ENCODE results near the gene LAMB4. TPM values are rescaled to one million over a fixed set of nuclear protein-coding genes. Genes with fewer than 3 reads are reported as not detected.
A peak's percentile ranks its signal among the peaks of the same experiment; 100 is the strongest.

LAMB4 gene
- total and polyA plus RNA-seq, 2 donors (not counting 1 experiment from before 2014, with no cell fraction given): not detected

DNA sequence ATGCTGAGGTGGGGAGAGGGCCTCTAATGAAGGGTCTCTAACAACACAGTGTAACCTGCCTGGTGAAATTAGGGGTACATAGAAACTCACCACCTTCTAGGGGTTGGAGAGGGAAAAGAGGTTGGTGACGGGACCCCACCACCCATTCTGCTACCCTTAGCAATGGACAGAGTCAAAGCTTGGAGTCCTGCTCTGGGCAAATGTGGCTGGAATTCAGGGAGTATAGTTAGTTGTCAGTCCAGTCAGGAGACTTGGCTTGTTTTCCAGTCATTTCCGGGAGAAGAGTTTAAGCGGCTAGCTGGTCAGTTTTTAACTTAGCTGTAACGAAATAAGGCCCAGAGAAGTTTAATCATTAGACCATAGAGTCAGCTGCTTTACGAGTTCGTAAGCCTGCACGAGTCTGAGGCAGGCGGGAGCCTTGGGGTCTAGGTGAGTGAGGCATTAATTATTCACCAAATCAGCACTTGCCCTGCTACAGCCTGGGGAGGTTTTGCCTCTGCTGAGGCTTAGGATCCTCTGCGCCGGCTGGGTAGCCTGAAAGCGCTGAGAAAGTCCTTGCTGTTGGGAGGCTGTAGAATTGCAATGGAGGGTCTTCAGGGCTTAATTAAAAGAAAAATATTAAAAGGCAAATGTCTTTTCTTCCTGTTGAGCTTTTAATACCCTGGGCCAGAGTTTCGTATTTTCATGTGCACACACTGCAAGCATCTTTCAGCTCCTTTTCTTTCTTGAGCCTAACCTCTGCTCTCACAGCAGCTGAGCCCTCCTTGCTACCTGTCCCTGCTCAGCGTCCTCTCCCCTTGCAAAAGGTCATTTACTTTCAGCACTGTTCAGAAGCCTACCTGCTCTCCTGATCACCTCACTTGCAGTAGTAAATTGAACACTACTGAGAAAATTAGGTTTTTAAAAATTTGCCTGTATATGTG is 125.7 kb downstream of the LAMB4 start:
- Histone ChIP-seq H3K27me3 (replicated peaks in 1 of 4; ENCODE audit: control extremely low read depth in 1 of 4, control insufficient read depth in 3 of 4, insufficient read depth in 4 of 4, low read length in 3 of 4) (peaks cover 0 to 57% (median 21%) of the 10 kb centered on the region in 4 experiments), H3K27ac (ENCODE audit: low read length in 2 of 2) (no peak overlapping the region), H4K20me1 (ENCODE audit: control insufficient read depth, insufficient read depth, low read length, poor library complexity, severe bottlenecking) (no peaks in the 10 kb centered on the region), H3K4me3 (ENCODE audit: control extremely low read depth in 1 of 5, extremely low read depth in 1 of 5, insufficient read depth in 1 of 5, low read depth in 2 of 5, low read length in 4 of 5) (no peak overlapping the region), H3K36me3 (replicated peaks in 1 of 2; ENCODE audit: control extremely low read depth in 1 of 2, control insufficient read depth in 1 of 2, extremely low read depth in 1 of 2, insufficient read depth in 2 of 2, low read length in 1 of 2) (no peaks in the 10 kb centered on the region), H3K9me3 (ENCODE audit: control extremely low read depth in 1 of 3, control insufficient read depth in 2 of 3, insufficient read depth in 1 of 3, low read length in 2 of 3) (peaks cover 0 to 6% (median 0%) of the 10 kb centered on the region in 3 donors), H3K4me2 (replicated peaks; ENCODE audit: low read depth, low read length, poor library complexity, severe bottlenecking) (peak overlapping the region; percentile 8), H3K79me2 (ENCODE audit: control insufficient read depth, insufficient read depth, low read length) (no peaks in the 10 kb centered on the region), H3K9ac (ENCODE audit: low read length) (no peak overlapping the region), H2AFZ (ENCODE audit: insufficient read depth, low read depth, low read length, poor library complexity, severe bottlenecking) (no peak overlapping the region), H3K4me1 (ENCODE audit: control insufficient read depth in 2 of 2, insufficient read depth in 2 of 2, low read length in 2 of 2) (peaks cover 21 to 30% of the 10 kb centered on the region in 2 donors)
- Mint-ChIP-seq H3K4me3 (peak overlapping the region; percentile 65), H3K4me1 (peaks cover 21% of the 10 kb centered on the region), H3K27ac (no peak overlapping the region), H3K9me3 (ENCODE audit: insufficient read depth) (no peaks in the 10 kb centered on the region), H3K27me3 (peaks cover 57% of the 10 kb centered on the region)
- POLR2A ChIA-PET: no interaction called here
- ATAC-seq (ENCODE audit: low read depth) (no peak), DNase-seq (no peak)
- intact Hi-C loops (cut with micrococcal nuclease): no loop called here
- TF ChIP-seq, protein P1, sequence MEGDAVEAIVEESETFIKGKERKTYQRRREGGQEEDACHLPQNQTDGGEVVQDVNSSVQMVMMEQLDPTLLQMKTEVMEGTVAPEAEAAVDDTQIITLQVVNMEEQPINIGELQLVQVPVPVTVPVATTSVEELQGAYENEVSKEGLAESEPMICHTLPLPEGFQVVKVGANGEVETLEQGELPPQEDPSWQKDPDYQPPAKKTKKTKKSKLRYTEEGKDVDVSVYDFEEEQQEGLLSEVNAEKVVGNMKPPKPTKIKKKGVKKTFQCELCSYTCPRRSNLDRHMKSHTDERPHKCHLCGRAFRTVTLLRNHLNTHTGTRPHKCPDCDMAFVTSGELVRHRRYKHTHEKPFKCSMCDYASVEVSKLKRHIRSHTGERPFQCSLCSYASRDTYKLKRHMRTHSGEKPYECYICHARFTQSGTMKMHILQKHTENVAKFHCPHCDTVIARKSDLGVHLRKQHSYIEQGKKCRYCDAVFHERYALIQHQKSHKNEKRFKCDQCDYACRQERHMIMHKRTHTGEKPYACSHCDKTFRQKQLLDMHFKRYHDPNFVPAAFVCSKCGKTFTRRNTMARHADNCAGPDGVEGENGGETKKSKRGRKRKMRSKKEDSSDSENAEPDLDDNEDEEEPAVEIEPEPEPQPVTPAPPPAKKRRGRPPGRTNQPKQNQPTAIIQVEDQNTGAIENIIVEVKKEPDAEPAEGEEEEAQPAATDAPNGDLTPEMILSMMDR (IDR thresholded peaks at IDR 0.05): no peak
- TF ChIP-seq EZH2 (IDR thresholded peaks at IDR 0.05; ENCODE audit: borderline replicate concordance, insufficient read depth, low read depth, low read length, poor library complexity, severe bottlenecking): no peak
- CTCF ChIA-PET: no interaction called here
- 47% methylated on average over 8 of the region's 13 CpGs for WGBS (ENCODE audit: insufficient coverage)

DNA sequence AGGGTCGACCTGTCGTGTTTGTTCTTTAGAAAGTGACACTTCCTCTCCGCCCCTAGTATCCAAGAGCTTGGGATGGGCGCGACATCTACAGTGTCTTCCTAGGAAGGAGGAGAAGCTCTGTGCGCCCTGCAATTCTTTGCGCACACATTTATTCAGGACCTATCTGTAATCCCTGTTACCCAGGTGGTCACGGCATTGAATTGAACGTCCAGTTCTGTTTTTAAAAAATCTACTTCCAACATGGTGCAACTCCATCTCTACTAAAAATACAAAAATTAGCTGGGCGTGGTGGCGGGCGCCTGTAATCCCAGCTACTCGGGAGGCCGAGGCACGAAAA is 126.6 kb downstream of the LAMB4 start:
- Histone ChIP-seq H3K27ac (ENCODE audit: low read length in 2 of 2) (no peak overlapping the region), H3K79me2 (ENCODE audit: control insufficient read depth, insufficient read depth, low read length) (no peaks in the 10 kb centered on the region), H4K20me1 (ENCODE audit: control insufficient read depth, insufficient read depth, low read length, poor library complexity, severe bottlenecking) (no peaks in the 10 kb centered on the region), H3K9ac (ENCODE audit: low read length) (peak overlapping the region; percentile 41), H3K9me3 (ENCODE audit: control extremely low read depth in 1 of 3, control insufficient read depth in 2 of 3, insufficient read depth in 1 of 3, low read length in 2 of 3) (peaks cover 0 to 6% (median 0%) of the 10 kb centered on the region in 3 donors), H3K27me3 (replicated peaks in 1 of 4; ENCODE audit: control extremely low read depth in 1 of 4, control insufficient read depth in 3 of 4, insufficient read depth in 4 of 4, low read length in 3 of 4) (peaks cover 0 to 62% (median 24%) of the 10 kb centered on the region in 4 experiments), H3K4me3 (ENCODE audit: control extremely low read depth in 1 of 5, extremely low read depth in 1 of 5, insufficient read depth in 1 of 5, low read depth in 2 of 5, low read length in 4 of 5) (peak overlapping the region in 1 of 5 experiments; percentile 48), H3K36me3 (replicated peaks in 1 of 2; ENCODE audit: control extremely low read depth in 1 of 2, control insufficient read depth in 1 of 2, extremely low read depth in 1 of 2, insufficient read depth in 2 of 2, low read length in 1 of 2) (no peaks in the 10 kb centered on the region), H3K4me1 (ENCODE audit: control insufficient read depth in 2 of 2, insufficient read depth in 2 of 2, low read length in 2 of 2) (peaks cover 21 to 30% of the 10 kb centered on the region in 2 donors), H2AFZ (ENCODE audit: insufficient read depth, low read depth, low read length, poor library complexity, severe bottlenecking) (no peak overlapping the region), H3K4me2 (replicated peaks; ENCODE audit: low read depth, low read length, poor library complexity, severe bottlenecking) (peak overlapping the region; percentile 66)
- 21% methylated on average over 13 of the region's 15 CpGs for WGBS (ENCODE audit: insufficient coverage)
- POLR2A ChIA-PET: no interaction called here
- no peak for ATAC-seq (ENCODE audit: low read depth)
- H3K27ac Mint-ChIP-seq: no peak overlapping the region
- H3K4me1 Mint-ChIP-seq: peaks cover 21% of the 10 kb centered on the region
- CTCF ChIA-PET: no interaction called here
- peak overlapping the region; percentile 65 for H3K4me3 Mint-ChIP-seq
- DNase-seq: no peak
- no peaks in the 10 kb centered on the region for H3K9me3 Mint-ChIP-seq (ENCODE audit: insufficient read depth)
- H3K27me3 Mint-ChIP-seq: peaks cover 62% of the 10 kb centered on the region
- intact Hi-C loops (cut with micrococcal nuclease): no loop called here
- TF ChIP-seq EZH2 (IDR thresholded peaks at IDR 0.05; ENCODE audit: borderline replicate concordance, insufficient read depth, low read depth, low read length, poor library complexity, severe bottlenecking): no peak
- TF ChIP-seq, protein P1 (IDR thresholded peaks at IDR 0.05): no peak
